ENCODE results near the gene NOTCH2.

NOTCH2 gene

GRCh38 chr1:119943216-119943615 is 126.2 kb downstream of the NOTCH2 start:
- DNase-seq (ENCODE audit: low read depth): no peak

- DNase-seq (ENCODE audit: low read depth): no peak
Measured at GRCh38 chr1:119941392-119941791, 128.1 kb downstream of the NOTCH2 start.

- no peak for DNase-seq (ENCODE audit: low read depth)
Measured at GRCh38 chr1:119940697-119941096, 128.8 kb downstream of the NOTCH2 start.

- no peak for DNase-seq (ENCODE audit: low read depth)
Measured at GRCh38 chr1:119937198-119937597, 132.3 kb downstream of the NOTCH2 start.

GRCh38 chr1:119935915-119936314 is 133.5 kb downstream of the NOTCH2 start:
- DNase-seq (ENCODE audit: low read depth): no peak

GRCh38 chr1:119935373-119935772 is 134.1 kb downstream of the NOTCH2 start:
- DNase-seq (ENCODE audit: low read depth): no peak

GRCh38 chr1:119933397-119933796 is 136.1 kb downstream of the NOTCH2 start:
- no peak for DNase-seq (ENCODE audit: low read depth)

- DNase-seq (ENCODE audit: low read depth): no peak
Measured at GRCh38 chr1:119929643-119930315, 139.7 kb downstream of the NOTCH2 start.

- no peak for DNase-seq (ENCODE audit: low read depth)
Measured at GRCh38 chr1:119926553-119926952, 142.9 kb downstream of the NOTCH2 start.

GRCh38 chr1:119924948-119925898 is 144.2 kb downstream of the NOTCH2 start:
- DNase-seq (ENCODE audit: low read depth): no peak

- DNase-seq (ENCODE audit: low read depth): no peak
Measured at GRCh38 chr1:119920104-119920968, 149.1 kb downstream of the NOTCH2 start.

- no peak for DNase-seq (ENCODE audit: low read depth)
Measured at GRCh38 chr1:119919241-119919640, 150.2 kb downstream of the NOTCH2 start.

GRCh38 chr1:119918301-119918700 is 151.2 kb downstream of the NOTCH2 start:
- DNase-seq (ENCODE audit: low read depth): no peak

- DNase-seq (ENCODE audit: low read depth): no peak
Measured at GRCh38 chr1:119917304-119918055, 152.0 kb downstream of the NOTCH2 start.

- no peak for DNase-seq (ENCODE audit: low read depth)
Measured at GRCh38 chr1:119915517-119915916, 153.9 kb downstream of the NOTCH2 start.

GRCh38 chr1:119914071-119914470 is 155.4 kb downstream of the NOTCH2 start:
- DNase-seq (ENCODE audit: low read depth): no peak

GRCh38 chr1:119912963-119913362 is 156.5 kb downstream of the NOTCH2 start:
- DNase-seq (ENCODE audit: low read depth): no peak

GRCh38 chr1:119911775-119912174 is 157.7 kb downstream of the NOTCH2 start:
- no peak for DNase-seq (ENCODE audit: low read depth)

GRCh38 chr1:119910618-119911017 is 158.8 kb downstream of the NOTCH2 start:
- no peak for DNase-seq (ENCODE audit: low read depth)

- no peak for DNase-seq (ENCODE audit: low read depth)
Measured at GRCh38 chr1:119909890-119910596, 159.4 kb downstream of the NOTCH2 start.

- DNase-seq (ENCODE audit: low read depth): no peak
Measured at GRCh38 chr1:119908661-119909060, 160.8 kb downstream of the NOTCH2 start.

Measured in stimulated activated CD4-positive, alpha-beta T cell treated with anti-CD3 and anti-CD28 coated beads, Interleukin-2, amount 100 ng/mL, for 4 hours (primary cell).